H1 (cell line): ENCODE results near the gene POLD4. TPM values are rescaled to one million over a fixed set of nuclear protein-coding genes. Genes with fewer than 3 reads are reported as not detected.

ENCODE experiments used
- CTBP2 ChIP-seq: IDR thresholded peaks from 2 replicates; pipeline ENCODE4 v1.7.0; 2011; ENCODE audit warnings: borderline replicate concordance, mild to moderate bottlenecking, moderate library complexity, mixed read lengths, low read length; ENCODE audit not compliant: insufficient read depth, insufficient read length
- RNF2 ChIP-seq: fragments of 200-900, 300-1000 bp; sonication (generic); IDR thresholded peaks from 2 replicates; pipeline ENCODE4 v1.7.1; 2016; ENCODE audit warnings: borderline replicate concordance, low read depth, mild to moderate bottlenecking, antibody characterized with exemption, low read length; ENCODE audit not compliant: poor library complexity, severe bottlenecking; ENCODE audit errors: missing control alignments
- SIN3A ChIP-seq, 2 experiments: IDR thresholded peaks in 1 of 2; conservative IDR thresholded peaks in 1 of 2; 2 replicates each; pipeline ENCODE4 v1.6.1; 2011 to 2012; ENCODE audit warnings: low read length in 2 of 2, improper control_type of control experiment in 1 of 2, low read depth in 1 of 2, mild to moderate bottlenecking in 1 of 2
- TCF12 ChIP-seq: IDR thresholded peaks from 2 replicates; pipeline ENCODE4 v1.6.1; 2011; ENCODE audit warnings: low read depth, mild to moderate bottlenecking, low read length
- polyA plus RNA-seq, 7 experiments: library from polyadenylated mRNA; depleted of rRNA in 3 of 7; stranded (reverse) in 5 of 7; unstranded in 2 of 7; fragments of >200 nt in 5 of 7; fragments of 200-250 nt in 2 of 7; gene quantifications; 1 replicate in 5 of 7; 2 replicates in 1 of 7; 4 replicates in 1 of 7; pipeline versions ENCODE4 v1.2.1 to v1.2.3, GENCODE V29; 2011 to 2013; ENCODE audit warnings: missing spikeins in 2 of 7, mixed read lengths in 2 of 7
- total RNA-seq: library from RNA; stranded (reverse); fragmentation: NEBNext Ultra II Directional; extraction: Animal tissue kit (Norgen Biotek cat#: 25700); gene quantifications from 2 replicates; pipeline ENCODE4 v1.2.1, GENCODE V29; 2021

POLD4 gene
- total and polyA plus RNA-seq, 2 of the 8 experiments (the other 6 are each of a cell fraction or from before 2014, with no cell fraction given): 21.2 to 46.7 TPM

DNA sequence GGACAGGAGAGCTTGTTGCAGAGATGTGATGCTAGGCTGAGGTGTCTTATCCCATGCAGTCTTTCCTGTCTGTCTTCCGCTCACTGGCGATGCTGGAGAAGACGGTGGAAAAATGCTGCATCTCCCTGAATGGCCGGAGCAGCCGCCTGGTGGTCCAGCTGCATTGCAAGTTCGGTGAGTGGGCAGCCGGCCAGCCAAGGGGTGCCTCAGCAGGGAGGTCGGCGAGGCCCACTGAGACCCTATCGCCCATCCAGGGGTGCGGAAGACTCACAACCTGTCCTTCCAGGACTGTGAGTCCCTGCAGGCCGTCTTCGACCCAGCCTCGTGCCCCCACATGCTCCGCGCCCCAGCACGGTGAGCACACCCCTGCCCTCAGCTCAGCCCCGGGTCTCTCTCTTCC, 40.1 kb upstream of the POLD4 start (continued):
- TF ChIP-seq RNF2 (no peak), CTBP2 (no peak), TCF12 (no peak), SIN3A (conservative IDR thresholded peaks at IDR 0.05 in 1 of 2, IDR thresholded peaks at IDR 0.05 in 1 of 2; ENCODE audit: low read depth in 1 of 2, low read length in 2 of 2) (no peak)
